Hematopoietic multipotent progenitor cell treated with erythropoietin and hydrocortisone succinate and interleukin-3 and kit ligand, for 17 days (in vitro differentiated cells): ENCODE measurements around the gene PADI6.
A peak's percentile ranks its signal among the peaks of the same experiment; 100 is the strongest.
"Not testable (repeated sequence)": the region's sequence is repeated elsewhere in the genome, so short reads cannot be mapped to it uniquely, and the experiment has no call there.

ENCODE experiments used
- DNase-seq: peaks from one replicate; pipeline ENCODE4 v3.0.0-alpha.2; 2015; ENCODE audit warnings: low spot score

Gene PADI6

GRCh38 chr1:17371896-17372295, at the start of gene PADI6:
Gene PADI6, plus strand, starts transcription at chr1:17372196. Its CDS starts 50 bp downstream, at chr1:17372246.
- no peak for DNase-seq

- no peak for DNase-seq
Observed at GRCh38 chr1:17328855-17329254, 43.1 kb upstream of the PADI6 start.

- DNase-seq, result no peak
Observed at GRCh38 chr1:17329610-17330009, 42.4 kb upstream of the PADI6 start.

GRCh38 chr1:17330856-17331255, 41.1 kb upstream of the PADI6 start:
- no peak for DNase-seq

- no peak for DNase-seq
Observed at GRCh38 chr1:17333081-17333480, 38.9 kb upstream of the PADI6 start.

- peak; percentile 33 for DNase-seq
Observed at GRCh38 chr1:17335821-17336710, 35.9 kb upstream of the PADI6 start.

- no peak for DNase-seq
Observed at GRCh38 chr1:17338706-17339493, 33.1 kb upstream of the PADI6 start.

GRCh38 chr1:17339521-17339920, 32.5 kb upstream of the PADI6 start:
- DNase-seq, result no peak

- no peak for DNase-seq
Observed at GRCh38 chr1:17340358-17340757, 31.6 kb upstream of the PADI6 start.

- no peak for DNase-seq
Observed at GRCh38 chr1:17342014-17342441, 30.0 kb upstream of the PADI6 start.

- not testable (repeated sequence) for DNase-seq
Observed at GRCh38 chr1:17345506-17345905, 26.5 kb upstream of the PADI6 start.

GRCh38 chr1:17346046-17346789, 25.8 kb upstream of the PADI6 start:
- DNase-seq, result no peak

GRCh38 chr1:17347769-17348592, 24.0 kb upstream of the PADI6 start:
- no peak for DNase-seq

GRCh38 chr1:17348593-17349234, 23.3 kb upstream of the PADI6 start:
- DNase-seq, result no peak

GRCh38 chr1:17350083-17350482, 21.9 kb upstream of the PADI6 start:
- DNase-seq, result no peak

GRCh38 chr1:17350928-17351446, 21.0 kb upstream of the PADI6 start:
- DNase-seq, result no peak

- no peak for DNase-seq
Observed at GRCh38 chr1:17351598-17352324, 20.2 kb upstream of the PADI6 start.

GRCh38 chr1:17352419-17352909, 19.5 kb upstream of the PADI6 start:
- no peak for DNase-seq

GRCh38 chr1:17355898-17356297, 16.1 kb upstream of the PADI6 start:
- DNase-seq, result no peak
